DMS153 (cell line): ENCODE measurements around the gene CNTN1.

Source experiments
- DNase-seq: peaks from one replicate; lab custom pipeline; 2025; lab: John Stamatoyannopoulos, UW

CNTN1 gene

DNA sequence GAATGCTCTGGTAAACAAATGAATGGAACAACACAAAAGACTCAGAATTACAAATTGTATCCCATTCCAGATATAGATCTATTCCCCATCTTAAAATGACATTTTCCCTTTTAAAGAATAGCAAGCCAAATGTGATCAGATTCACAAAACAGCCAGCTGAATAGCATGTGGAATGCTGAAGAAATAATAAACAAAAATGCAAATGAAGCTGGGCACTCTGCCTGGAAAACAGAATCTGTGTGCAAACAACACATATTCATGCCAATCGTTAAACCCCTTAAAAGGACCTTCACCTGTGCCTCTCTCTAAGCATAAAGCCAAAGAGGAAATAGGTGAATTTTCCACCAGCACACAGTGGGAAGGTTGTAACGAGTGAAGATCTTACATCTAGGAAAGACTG is 428.0 kb downstream of the CNTN1 start:
- peak; percentile 63 for DNase-seq

DNA sequence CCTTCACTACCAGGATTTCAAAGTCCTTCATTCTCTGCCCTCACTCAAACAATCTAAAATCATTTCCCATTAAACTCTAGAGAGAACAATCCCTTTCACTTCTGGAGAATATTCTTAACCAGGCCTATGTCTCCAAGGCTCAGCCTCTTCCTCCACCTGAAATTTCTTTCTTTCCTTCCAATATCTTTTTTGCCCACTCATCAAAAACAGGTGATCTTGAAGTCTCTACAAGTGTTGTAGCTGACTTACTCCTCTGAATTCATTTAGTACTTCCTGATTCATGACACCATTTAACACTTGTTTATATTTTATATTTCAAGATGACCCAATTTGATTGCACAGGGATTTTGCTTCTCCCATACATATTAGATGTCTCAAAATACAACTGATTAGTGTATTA is 429.1 kb downstream of the CNTN1 start:
- DNase-seq: no peak
